K562 (cell line): ENCODE results near the gene SNRPD2. TPM values are rescaled to one million over a fixed set of nuclear protein-coding genes. Genes with fewer than 3 reads are reported as not detected.
A peak's percentile ranks its signal among the peaks of the same experiment; 100 is the strongest.

ENCODE experiments used
- E2F6 ChIP-seq, 2 experiments: IDR thresholded peaks; 2 replicates each; pipeline ENCODE4 v1.6.1; 2011; ENCODE audit warnings: borderline replicate concordance in 1 of 2, control low read depth in 1 of 2, low read depth in 1 of 2, low read length in 1 of 2, mild to moderate bottlenecking in 1 of 2, mixed read lengths in 1 of 2, moderate library complexity in 1 of 2; ENCODE audit not compliant: insufficient read depth in 1 of 2, insufficient read length in 1 of 2, poor library complexity in 1 of 2, severe bottlenecking in 1 of 2; ENCODE audit errors: extremely low read depth in 1 of 2
- E2F8 ChIP-seq: fragments of 450-650 bp; IDR thresholded peaks from 2 replicates; pipeline ENCODE4 v1.7.1; 2018; ENCODE audit warnings: mild to moderate bottlenecking, low read depth; ENCODE audit not compliant: partially characterized antibody
- ETV6 ChIP-seq, 3 experiments: fragments of 150-350 bp in 1 of 3; sonication (generic) in 1 of 3; formaldehyde crosslinking in 1 of 3; IDR thresholded peaks; 2 replicates each; pipeline versions ENCODE4 v1.6.1 to v1.8.0; 2014 to 2022; ENCODE audit warnings: borderline replicate concordance in 2 of 3, low read depth in 2 of 3, antibody characterized with exemption in 1 of 3, low read length in 1 of 3, mild to moderate bottlenecking in 1 of 3, missing genetic modification reagents in 1 of 3
- HOMEZ ChIP-seq: fragments of 250-450 bp; sonication (Bioruptor Pico); IDR thresholded peaks from 2 replicates; pipeline ENCODE4 v1.4.0; 2020; ENCODE audit warnings: mild to moderate bottlenecking, moderate library complexity
- MEIS2 ChIP-seq: fragments of 450-650 bp; IDR thresholded peaks from 2 replicates; pipeline ENCODE4 v1.6.1; 2014; ENCODE audit warnings: mild to moderate bottlenecking; ENCODE audit not compliant: partially characterized antibody
- NCOR1 ChIP-seq: fragments of 450-650 bp; IDR thresholded peaks from 2 replicates; pipeline ENCODE4 v1.6.1; 2016; ENCODE audit warnings: mild to moderate bottlenecking, moderate library complexity
- NFATC3 ChIP-seq: fragments of 450-650 bp; IDR thresholded peaks from 2 replicates; pipeline ENCODE4 v1.6.1; 2017; ENCODE audit warnings: mild to moderate bottlenecking
- NKRF ChIP-seq: fragments of 450-650 bp; IDR thresholded peaks from 2 replicates; pipeline ENCODE4 v1.6.1; 2016; ENCODE audit warnings: borderline replicate concordance
- OTX1 ChIP-seq: fragments of 450-650 bp; formaldehyde crosslinking; IDR thresholded peaks from 2 replicates; pipeline ENCODE4 v1.4.0; 2022; ENCODE audit warnings: mild to moderate bottlenecking
- PHF20 ChIP-seq: fragments of 450-650 bp; IDR thresholded peaks from 2 replicates; pipeline ENCODE4 v1.6.1; 2018; ENCODE audit not compliant: partially characterized antibody
- RFX1 ChIP-seq: fragments of 450-650 bp; IDR thresholded peaks from 2 replicates; pipeline ENCODE4 v1.6.1; 2016; ENCODE audit warnings: mild to moderate bottlenecking, moderate library complexity
- SMAD1 ChIP-seq: fragments of 150-350 bp; IDR thresholded peaks from 2 replicates; pipeline ENCODE4 v1.6.1; 2014; ENCODE audit warnings: low read length, low read depth; ENCODE audit not compliant: partially characterized antibody
- SP2 ChIP-seq: IDR thresholded peaks from 2 replicates; pipeline ENCODE4 v1.6.1; 2011; ENCODE audit warnings: mild to moderate bottlenecking, low read depth, low read length, moderate library complexity; ENCODE audit not compliant: poor library complexity, severe bottlenecking; ENCODE audit errors: extremely low read depth
- SUPT5H ChIP-seq: fragments of 450-650 bp; IDR thresholded peaks from 2 replicates; pipeline ENCODE4 v1.6.1; 2016
- TAF1 ChIP-seq: IDR thresholded peaks from 2 replicates; pipeline ENCODE4 v1.6.1; 2011; ENCODE audit warnings: mild to moderate bottlenecking, low read length, moderate library complexity; ENCODE audit not compliant: insufficient read depth, control insufficient read depth, severe bottlenecking; ENCODE audit errors: extremely low read depth
- TAF7 ChIP-seq: fragments of 450-650 bp; IDR thresholded peaks from 2 replicates; pipeline ENCODE4 v1.6.1; 2016; ENCODE audit warnings: missing genetic modification characterization, missing compliant biosample characterization
- TCF3 ChIP-seq: sonication (generic); formaldehyde crosslinking; IDR thresholded peaks from 2 replicates; pipeline ENCODE4 v1.4.0; 2020; ENCODE audit warnings: mild to moderate bottlenecking, missing genetic modification reagents
- ZNF282 ChIP-seq: sonication (generic); formaldehyde crosslinking; IDR thresholded peaks from 2 replicates; pipeline ENCODE4 v1.8.1; 2023; ENCODE audit warnings: missing genetic modification reagents
- ZNF316 ChIP-seq: fragments of 450-650 bp; IDR thresholded peaks from 2 replicates; pipeline ENCODE4 v1.6.1; 2016
- ZNF766 ChIP-seq: fragments of 200-800 bp; sonication (Bioruptor generic); conservative IDR thresholded peaks from 2 replicates; pipeline ENCODE4 v1.6.1; 2016; ENCODE audit warnings: missing genetic modification characterization, missing compliant biosample characterization
- polyA plus RNA-seq, 8 experiments: library from polyadenylated mRNA; depleted of rRNA in 4 of 8; stranded (reverse) in 5 of 8; unstranded in 3 of 8; fragments of >200 nt; fragmentation: Nextera tagmentation in 2 of 8; fragmentation: Illumina TruSeq in 1 of 8; extraction: Ambion mirVana in 2 of 8; extraction: Trizol in 1 of 8; gene quantifications; 2 replicates each; pipeline versions ENCODE4 v1.2.1 to v1.2.3, GENCODE V29; 2011 to 2014; ENCODE audit warnings: inconsistent platforms in 1 of 8, missing spikeins in 1 of 8
- total RNA-seq, 7 experiments: library from RNA; depleted of rRNA in 6 of 7; stranded (reverse); fragments of >200 nt in 6 of 7; fragmentation: Illumina TruSeq in 2 of 7; extraction: Trizol in 2 of 7; gene quantifications; 2 replicates each; pipeline versions ENCODE4 v1.2.1 to v1.2.3, GENCODE V29; 2011 to 2021; ENCODE audit warnings: low replicate concordance in 1 of 7

The SNRPD2 gene
- total and polyA plus RNA-seq, 9 of the 15 experiments (the other 6 are each of a cell fraction or from before 2014, with no cell fraction given): 728 to 4,411 (median 1,029) TPM

GRCh38 chr19:45691516-45692186 is at the start of gene SNRPD2 (continued):
- peak; percentile 3 for TF ChIP-seq MEIS2
- TF ChIP-seq ZNF282 (CRISPR knock-in tag): no peak
- TF ChIP-seq TCF3 (CRISPR knock-in tag): peak; percentile 7; the same call in 1 of the 2 replicates
- peak; percentile 99 for TF ChIP-seq SUPT5H
- 0 out of 2 replicates have a peak, but pooled peaks have one; percentile 33 for TF ChIP-seq ZNF766 (CRISPR knock-in tag)
- TF ChIP-seq NFATC3: no peak
- TF ChIP-seq PHF20: peak; percentile 91
- peak; percentile 90 for TF ChIP-seq RFX1
- TF ChIP-seq E2F8: peak; percentile 57
- peak; percentile 47 for TF ChIP-seq SP2
- peak; percentile 53; the same call in 1 of the 2 replicates for TF ChIP-seq TAF7 (tag)
- TF ChIP-seq HOMEZ (CRISPR knock-in tag): no peak
- peak; percentile 70; the same call in 1 of the 2 replicates for TF ChIP-seq OTX1 (CRISPR knock-in tag)
- peak; percentile 95 for TF ChIP-seq TAF1
- no peak for TF ChIP-seq ETV6 (IDR thresholded peaks at IDR 0.05; ENCODE audit: borderline replicate concordance in 1 of 2, low read depth in 2 of 2, low read length in 1 of 2)
- peak; percentile 77; the same call in 1 of the 2 replicates for TF ChIP-seq ETV6 (CRISPR knock-in tag; IDR thresholded peaks at IDR 0.05; ENCODE audit: borderline replicate concordance)
- no peak for TF ChIP-seq NCOR1
- TF ChIP-seq NKRF: peak; percentile 97
- TF ChIP-seq SMAD1: peak; percentile 83
- peak; percentile 54 to 62 for TF ChIP-seq E2F6 (IDR thresholded peaks at IDR 0.05; ENCODE audit: borderline replicate concordance in 1 of 2, extremely low read depth in 1 of 2, insufficient read depth in 1 of 2, insufficient read length in 1 of 2, low read depth in 1 of 2, low read length in 1 of 2, poor library complexity in 1 of 2, severe bottlenecking in 1 of 2)
- 0 out of 2 replicates have a peak, but pooled peaks have one; percentile 33 for TF ChIP-seq ZNF316
